ENCODE data around the gene BCAS3.
"Not testable (repeated sequence)": the region's sequence is repeated elsewhere in the genome, so short reads cannot be mapped to it uniquely, and the experiment has no call there.

DNA sequence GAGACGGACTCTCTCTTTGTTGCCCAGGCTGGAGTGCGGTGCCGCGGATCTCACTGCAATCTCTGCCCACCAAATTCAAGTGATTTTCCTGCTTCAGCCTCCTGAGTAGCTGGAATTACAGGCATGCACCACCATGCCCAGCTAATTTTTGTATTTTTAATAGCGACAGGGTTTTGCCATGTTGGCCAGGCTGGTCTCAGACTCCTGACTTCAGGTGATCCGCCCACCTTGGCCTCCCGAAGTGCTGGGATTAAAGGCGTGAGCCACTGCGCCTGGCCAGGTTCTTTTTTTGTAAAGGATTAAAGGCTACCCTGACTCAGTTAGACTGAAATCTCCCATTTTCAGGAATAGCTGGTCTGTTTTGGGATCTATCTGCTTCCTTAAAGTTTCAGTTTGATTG is 681.9 kb downstream of the BCAS3 start:
- TF ChIP-seq, protein P1, sequence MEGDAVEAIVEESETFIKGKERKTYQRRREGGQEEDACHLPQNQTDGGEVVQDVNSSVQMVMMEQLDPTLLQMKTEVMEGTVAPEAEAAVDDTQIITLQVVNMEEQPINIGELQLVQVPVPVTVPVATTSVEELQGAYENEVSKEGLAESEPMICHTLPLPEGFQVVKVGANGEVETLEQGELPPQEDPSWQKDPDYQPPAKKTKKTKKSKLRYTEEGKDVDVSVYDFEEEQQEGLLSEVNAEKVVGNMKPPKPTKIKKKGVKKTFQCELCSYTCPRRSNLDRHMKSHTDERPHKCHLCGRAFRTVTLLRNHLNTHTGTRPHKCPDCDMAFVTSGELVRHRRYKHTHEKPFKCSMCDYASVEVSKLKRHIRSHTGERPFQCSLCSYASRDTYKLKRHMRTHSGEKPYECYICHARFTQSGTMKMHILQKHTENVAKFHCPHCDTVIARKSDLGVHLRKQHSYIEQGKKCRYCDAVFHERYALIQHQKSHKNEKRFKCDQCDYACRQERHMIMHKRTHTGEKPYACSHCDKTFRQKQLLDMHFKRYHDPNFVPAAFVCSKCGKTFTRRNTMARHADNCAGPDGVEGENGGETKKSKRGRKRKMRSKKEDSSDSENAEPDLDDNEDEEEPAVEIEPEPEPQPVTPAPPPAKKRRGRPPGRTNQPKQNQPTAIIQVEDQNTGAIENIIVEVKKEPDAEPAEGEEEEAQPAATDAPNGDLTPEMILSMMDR (conservative IDR thresholded peaks at IDR 0.05; ENCODE audit: low read depth, low read length), result not testable (repeated sequence)
- not testable (repeated sequence) for TF ChIP-seq EZH2 (IDR thresholded peaks at IDR 0.05; ENCODE audit: borderline replicate concordance, low read depth, low read length, poor library complexity, severe bottlenecking)

All from A673 (cell line).